ENCODE results near the gene MYO18A. TPM values are rescaled to one million over a fixed set of nuclear protein-coding genes. Genes with fewer than 3 reads are reported as not detected.
"Not testable (repeated sequence)": the region's sequence is repeated elsewhere in the genome, so short reads cannot be mapped to it uniquely, and the experiment has no call there.

The MYO18A gene
- total RNA-seq, 1 donor from 2014 or later: 109 TPM

- ATAC-seq (peak; percentile 1), DNase-seq (ENCODE audit: low spot score) (peak; percentile 67)
Observed at GRCh38 chr17:29149431-29150064, 30.6 kb downstream of the MYO18A start.

GRCh38 chr17:29148790-29149430, 31.3 kb downstream of the MYO18A start:
- peak; percentile 93 for DNase-seq (ENCODE audit: low spot score)
- peak; percentile 91 for ATAC-seq

- DNase-seq (ENCODE audit: low spot score) (no peak), ATAC-seq (no peak)
Observed at GRCh38 chr17:29148257-29148789, 31.9 kb downstream of the MYO18A start.

- no peak for ATAC-seq
- no peak for DNase-seq (ENCODE audit: low spot score)
Observed at GRCh38 chr17:29147682-29148081, 32.5 kb downstream of the MYO18A start.

- ATAC-seq; DNase-seq (ENCODE audit: low spot score): not testable (repeated sequence)
Observed at GRCh38 chr17:29147228-29147627, 33.0 kb downstream of the MYO18A start.

- DNase-seq (ENCODE audit: low spot score) (no peak), ATAC-seq (no peak)
Observed at GRCh38 chr17:29146369-29146972, 33.7 kb downstream of the MYO18A start.

- DNase-seq (ENCODE audit: low spot score): peak; percentile 63
- ATAC-seq: peak; percentile 38
Observed at GRCh38 chr17:29145289-29146073, 34.7 kb downstream of the MYO18A start.

- peak; percentile 73 for DNase-seq (ENCODE audit: low spot score)
- ATAC-seq: peak; percentile 60
Observed at GRCh38 chr17:29143894-29144293, 36.3 kb downstream of the MYO18A start.

- no peak for ATAC-seq
- no peak for DNase-seq (ENCODE audit: low spot score)
Observed at GRCh38 chr17:29141514-29141876, 38.7 kb downstream of the MYO18A start.

GRCh38 chr17:29140631-29141513, 39.3 kb downstream of the MYO18A start:
- ATAC-seq (no peak), DNase-seq (ENCODE audit: low spot score) (no peak)

GRCh38 chr17:29140051-29140621, 40.1 kb downstream of the MYO18A start:
- ATAC-seq (peak; percentile 75), DNase-seq (ENCODE audit: low spot score) (peak; percentile 77)

- DNase-seq (ENCODE audit: low spot score) (peak; percentile 65), ATAC-seq (peak; percentile 59)
Observed at GRCh38 chr17:29138971-29139691, 41.1 kb downstream of the MYO18A start.

- DNase-seq (ENCODE audit: low spot score): no peak
- no peak for ATAC-seq
Observed at GRCh38 chr17:29138184-29138955, 41.8 kb downstream of the MYO18A start.

- no peak for DNase-seq (ENCODE audit: low spot score)
- ATAC-seq: no peak
Observed at GRCh38 chr17:29136998-29137730, 43.0 kb downstream of the MYO18A start.

GRCh38 chr17:29135464-29135863, 44.7 kb downstream of the MYO18A start:
- ATAC-seq: peak; percentile 41
- no peak for DNase-seq (ENCODE audit: low spot score)

- DNase-seq (ENCODE audit: low spot score) (no peak), ATAC-seq (peak; percentile 53)
Observed at GRCh38 chr17:29133121-29133713, 47.0 kb downstream of the MYO18A start.
